GM21825 (cell line): ENCODE measurements around the gene PANX3.
"Not testable (repeated sequence)": the region's sequence is repeated elsewhere in the genome, so short reads cannot be mapped to it uniquely, and the experiment has no call there.

ENCODE experiments used
- ATAC-seq: cut with Tn5 transposase; IDR thresholded peaks from one replicate; pipeline ENCODE4 v1.9.1; 2021; ENCODE audit warnings: mild to moderate bottlenecking, moderate library complexity; ENCODE audit not compliant: unreplicated experiment

The PANX3 gene

GRCh38 chr11:124611064-124611463 is at the start of gene PANX3:
PANX3 (plus strand) TSS chr11:124611428; CDS start chr11:124611557, 129 bp downstream.
- ATAC-seq, result no peak

GRCh38 chr11:124569697-124570096 is 41.5 kb upstream of the PANX3 start, which contains the start of gene OR8A1:
OR8A1 (plus strand) TSS chr11:124569997; CDS start chr11:124570120, 123 bp downstream.
- no peak for ATAC-seq

- no peak for ATAC-seq
These were observed 41.1 kb upstream of the PANX3 start for GRCh38 chr11:124570160-124570559.

GRCh38 chr11:124577716-124578427 is 33.4 kb upstream of the PANX3 start:
- ATAC-seq, result no peak

- no peak for ATAC-seq
These were observed 32.5 kb upstream of the PANX3 start for GRCh38 chr11:124578761-124579160.

- ATAC-seq, result no peak
These were observed 29.4 kb upstream of the PANX3 start for GRCh38 chr11:124581817-124582216.

GRCh38 chr11:124582565-124582964 is 28.7 kb upstream of the PANX3 start:
- ATAC-seq, result no peak

- ATAC-seq, result no peak
These were observed 27.4 kb upstream of the PANX3 start for GRCh38 chr11:124583781-124584180.

GRCh38 chr11:124584681-124585372 is 26.4 kb upstream of the PANX3 start:
- no peak for ATAC-seq

- ATAC-seq, result no peak
These were observed 24.9 kb upstream of the PANX3 start for GRCh38 chr11:124586238-124586860.

GRCh38 chr11:124591430-124591829 is 19.8 kb upstream of the PANX3 start:
- ATAC-seq, result no peak

GRCh38 chr11:124592627-124593026 is 18.6 kb upstream of the PANX3 start:
- ATAC-seq, result no peak

- no peak for ATAC-seq
These were observed 15.9 kb upstream of the PANX3 start for GRCh38 chr11:124595302-124595701.

- ATAC-seq, result no peak
These were observed 13.6 kb upstream of the PANX3 start for GRCh38 chr11:124597626-124598025.

- ATAC-seq, result no peak
These were observed 10.5 kb upstream of the PANX3 start for GRCh38 chr11:124600621-124601320.

- ATAC-seq, result no peak
These were observed 9.0 kb upstream of the PANX3 start for GRCh38 chr11:124602193-124602592.

- not testable (repeated sequence) for ATAC-seq
These were observed 8.5 kb upstream of the PANX3 start for GRCh38 chr11:124602723-124603122.

- ATAC-seq, result no peak
These were observed 5.5 kb upstream of the PANX3 start for GRCh38 chr11:124605719-124606118.

- ATAC-seq, result no peak
These were observed 3.1 kb upstream of the PANX3 start for GRCh38 chr11:124608147-124608546.

GRCh38 chr11:124610295-124610694 is 933 bp upstream of the PANX3 start:
- no peak for ATAC-seq

- ATAC-seq, result no peak
These were observed 817 bp downstream of the PANX3 start for GRCh38 chr11:124612045-124612444.
